HG02678 (cell line): Measurements from ENCODE around the gene EFNB2.
A peak's percentile ranks its signal among the peaks of the same experiment; 100 is the strongest.

Experiments
- ATAC-seq: cut with Tn5 transposase; IDR thresholded peaks from one replicate; pipeline ENCODE4 v1.9.1; 2021; ENCODE audit warnings: mild to moderate bottlenecking, moderate library complexity; ENCODE audit not compliant: unreplicated experiment

EFNB2 gene

DNA sequence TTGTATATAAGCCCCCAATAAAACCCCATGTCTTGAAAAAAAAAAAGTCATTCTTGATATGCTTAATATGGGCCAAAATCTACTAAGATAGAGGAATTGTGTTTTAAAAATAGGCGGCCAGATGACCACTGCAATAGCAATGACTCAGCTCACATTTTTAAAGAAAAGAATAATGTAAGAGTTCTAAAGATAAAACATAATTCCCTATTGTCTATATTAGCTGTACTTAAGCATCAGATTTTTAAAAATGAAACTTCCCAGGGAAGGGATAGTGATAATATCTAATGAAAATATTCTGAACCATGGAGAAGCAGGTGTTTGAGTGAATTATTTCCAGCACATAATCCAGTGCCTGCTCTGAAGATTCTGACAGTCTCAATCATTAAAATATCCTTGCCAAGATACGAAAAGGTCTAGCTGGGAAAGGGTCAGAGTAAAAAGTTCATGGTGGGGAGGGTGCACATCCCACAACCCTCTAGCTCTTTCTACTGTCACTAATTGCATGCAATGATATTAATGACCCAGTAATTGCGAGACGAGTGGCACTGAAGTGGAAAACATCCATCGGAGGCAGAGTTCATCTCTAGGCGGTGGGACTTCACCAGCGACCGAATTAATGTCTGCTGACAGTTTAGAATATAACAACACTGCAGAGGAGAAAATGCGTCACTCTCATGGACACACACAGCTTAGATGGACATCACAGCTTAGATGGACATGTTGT, 31.6 kb downstream of the EFNB2 start:
- ATAC-seq: no peak

DNA sequence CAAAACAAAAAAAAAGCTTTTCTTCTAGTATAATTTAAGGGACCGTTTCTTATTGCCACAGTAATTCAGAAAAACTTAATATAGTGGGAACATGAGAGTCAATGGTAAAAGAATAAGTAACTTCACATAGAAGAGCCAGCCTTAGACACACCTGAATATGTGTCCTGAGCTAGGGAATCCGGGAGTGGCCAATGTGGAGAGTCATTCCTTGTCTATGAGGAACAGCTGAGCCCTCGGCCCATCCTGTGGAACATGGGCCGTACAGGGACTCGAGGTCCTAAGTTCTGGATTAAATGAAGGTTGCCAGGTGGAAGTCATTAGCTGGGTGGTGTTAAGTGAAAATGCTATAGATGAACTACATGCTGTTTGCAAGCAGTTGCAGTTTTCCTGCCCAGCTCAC, 32.2 kb downstream of the EFNB2 start:
- ATAC-seq: no peak

DNA sequence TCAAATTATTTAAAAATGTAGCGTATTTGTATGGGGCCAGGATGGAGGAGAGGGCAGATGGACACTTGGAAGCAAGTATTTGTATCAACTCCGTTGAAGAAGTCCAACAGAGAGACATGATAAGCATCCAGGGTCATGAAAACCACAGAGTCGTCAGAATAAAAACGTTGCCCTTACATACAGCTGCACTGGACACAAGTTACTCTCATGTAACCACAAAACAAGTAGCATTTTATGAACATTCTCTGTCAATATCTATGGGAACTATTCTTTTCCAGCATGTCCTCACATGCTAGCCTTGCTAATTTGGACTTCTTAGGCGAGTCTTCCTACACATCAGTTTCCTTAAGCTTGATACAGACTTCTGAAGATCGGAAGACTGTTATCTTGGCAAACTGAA, 35.0 kb downstream of the EFNB2 start:
- ATAC-seq: no peak

DNA sequence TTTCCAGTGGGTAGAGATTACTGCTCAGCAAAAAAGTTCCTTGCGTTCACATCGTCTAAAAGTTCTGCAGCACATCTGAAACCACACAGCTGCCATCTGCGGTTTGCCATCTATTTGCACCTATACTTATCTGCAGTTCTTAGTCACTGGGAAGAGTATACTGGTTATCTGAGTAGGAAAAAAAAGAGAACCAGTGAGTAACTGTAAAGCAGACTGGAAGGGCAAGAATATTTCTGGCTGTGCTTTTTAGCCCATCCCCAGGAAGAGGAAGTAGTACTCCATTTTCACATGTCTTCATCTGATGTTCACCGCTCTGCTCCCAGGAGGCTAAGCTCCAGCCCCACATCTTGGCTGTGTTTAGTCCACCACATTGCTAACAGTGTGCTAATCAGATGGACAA, 35.6 kb downstream of the EFNB2 start:
- ATAC-seq: peak; percentile 79

DNA sequence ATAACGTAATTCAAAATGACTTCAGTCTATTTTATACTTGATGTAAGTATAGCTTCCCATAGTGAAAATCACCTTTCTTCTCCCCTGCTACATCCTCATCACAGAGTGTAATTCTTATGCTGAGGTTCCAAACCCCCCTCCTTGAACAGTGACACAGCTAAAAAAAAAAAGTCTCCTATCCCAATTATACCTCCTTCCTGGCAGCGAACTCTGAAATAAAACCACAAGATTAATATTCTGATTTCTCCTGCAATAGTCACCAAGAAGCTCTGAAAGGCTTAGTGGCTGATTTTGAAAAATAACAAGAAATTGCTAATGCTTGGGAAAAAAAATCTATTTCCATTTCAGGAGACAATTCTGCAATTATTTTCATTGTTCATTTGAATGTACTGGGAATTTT, 36.3 kb downstream of the EFNB2 start:
- ATAC-seq: no peak

DNA sequence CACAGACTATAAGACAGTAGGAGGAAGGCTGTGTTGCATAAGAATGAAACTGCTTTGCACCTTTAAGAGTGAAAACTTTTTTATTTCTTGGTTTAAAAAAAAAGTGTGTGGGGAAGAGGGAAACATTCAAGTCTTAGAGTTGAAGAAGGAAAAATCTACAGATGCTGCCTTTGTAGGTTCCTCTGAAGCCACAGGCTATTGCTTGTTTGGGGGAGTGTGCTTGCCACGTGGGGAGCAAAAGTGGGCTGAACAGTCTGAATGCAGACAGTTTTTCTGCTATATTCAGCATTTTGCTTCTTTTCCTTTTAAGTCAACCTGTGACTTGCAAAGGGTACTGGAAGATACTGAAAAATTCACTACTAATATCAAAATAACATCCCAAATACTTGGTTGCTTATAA, 36.9 kb downstream of the EFNB2 start:
- no peak for ATAC-seq

DNA sequence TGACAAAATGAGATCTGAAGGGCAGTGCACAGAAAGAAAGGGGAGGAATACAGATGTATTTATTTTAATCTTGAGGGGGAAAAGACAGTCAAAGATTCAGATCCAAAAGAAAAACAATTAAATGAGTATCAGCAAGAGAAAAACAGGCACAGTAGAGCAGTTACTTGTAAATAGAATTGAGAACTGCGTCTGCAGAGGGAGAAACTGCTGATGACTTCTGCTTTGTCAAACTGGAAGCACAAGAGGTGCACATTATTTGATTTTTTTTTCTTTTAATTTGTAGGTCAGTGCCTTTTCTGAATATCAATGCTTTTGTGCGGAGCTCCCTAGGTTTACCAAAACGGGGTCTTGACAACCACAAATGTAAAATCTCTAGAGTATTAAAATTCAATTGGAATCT, 37.3 kb downstream of the EFNB2 start:
- ATAC-seq: no peak

DNA sequence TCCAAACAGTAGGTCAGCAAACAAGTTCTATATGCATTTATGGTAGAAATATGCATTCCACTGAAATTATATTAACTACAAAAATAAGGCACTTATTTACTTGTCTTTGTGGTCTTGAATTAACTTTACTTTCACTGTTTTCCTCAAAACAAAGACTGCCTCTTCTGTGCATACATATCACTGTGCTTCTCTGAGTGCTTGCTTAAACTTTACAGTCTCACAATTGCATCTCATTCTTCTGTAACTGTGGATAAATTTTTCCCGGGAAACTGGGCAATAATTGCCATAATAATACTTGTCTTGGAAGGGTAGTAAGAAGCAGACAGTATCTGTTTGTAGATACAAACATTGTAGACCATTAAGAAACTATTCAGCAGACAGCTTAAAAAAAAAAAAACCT, 38.4 kb downstream of the EFNB2 start:
- no peak for ATAC-seq

DNA sequence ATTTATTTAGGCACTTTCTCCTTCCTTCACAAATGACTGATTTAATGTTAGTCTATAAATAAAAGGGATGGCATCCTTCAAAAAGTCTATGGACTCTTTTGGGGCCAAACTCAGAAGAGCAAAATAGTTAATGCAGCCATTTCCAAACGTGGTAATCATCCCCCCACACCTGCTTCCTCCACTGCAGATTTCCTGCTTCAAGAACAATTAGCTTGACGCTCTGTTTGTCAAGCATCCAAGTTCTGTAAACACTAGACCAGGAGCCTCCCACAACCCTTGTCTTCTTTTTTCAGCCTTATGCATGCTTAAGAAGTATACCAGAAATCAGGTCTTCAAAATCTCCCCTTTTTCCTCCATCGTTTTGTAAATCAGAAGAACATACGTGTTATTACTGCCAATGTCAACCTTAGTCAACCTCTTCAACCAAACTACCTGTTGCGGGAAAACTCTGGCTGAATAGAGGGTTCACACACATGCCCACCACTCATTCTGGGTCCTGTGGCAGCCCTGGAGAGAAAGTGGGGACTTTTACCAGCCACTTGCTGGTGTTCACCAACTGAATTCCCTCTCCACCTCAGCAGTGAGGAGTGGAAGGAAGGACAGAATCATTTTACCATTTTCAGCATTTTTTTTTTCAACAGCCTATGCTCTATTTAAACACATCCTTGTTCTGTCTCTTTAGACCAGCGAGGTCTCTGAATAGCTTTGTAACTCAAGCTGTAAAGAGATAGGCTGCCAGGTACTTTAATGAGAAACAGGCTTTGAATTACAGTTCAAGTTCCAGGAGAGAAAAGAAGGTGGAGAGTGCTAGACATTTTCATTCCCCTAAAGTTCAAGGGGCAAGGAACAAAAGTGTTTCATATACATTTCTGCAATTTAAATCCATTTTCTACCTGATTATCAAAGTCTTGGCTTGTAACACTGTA, 39.1 kb downstream of the EFNB2 start:
- ATAC-seq: no peak

DNA sequence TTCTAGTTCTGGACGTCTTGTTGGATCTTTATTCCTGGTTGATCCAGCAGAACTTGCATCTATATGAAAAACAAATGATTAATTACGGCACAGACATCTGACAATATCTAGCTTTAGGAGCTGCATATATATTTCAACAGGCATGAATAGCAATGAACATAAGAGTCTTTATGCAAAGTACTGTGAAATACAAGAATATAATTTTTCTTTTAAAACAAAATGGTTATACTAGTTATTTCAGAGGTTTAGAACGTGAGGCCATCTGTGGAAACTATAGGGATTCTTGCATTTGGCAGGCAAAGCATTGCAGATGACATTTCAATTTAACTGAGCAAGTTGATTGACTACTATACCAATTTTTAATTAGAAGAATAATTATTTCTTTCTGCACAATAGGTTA, 40.5 kb downstream of the EFNB2 start:
- no peak for ATAC-seq

DNA sequence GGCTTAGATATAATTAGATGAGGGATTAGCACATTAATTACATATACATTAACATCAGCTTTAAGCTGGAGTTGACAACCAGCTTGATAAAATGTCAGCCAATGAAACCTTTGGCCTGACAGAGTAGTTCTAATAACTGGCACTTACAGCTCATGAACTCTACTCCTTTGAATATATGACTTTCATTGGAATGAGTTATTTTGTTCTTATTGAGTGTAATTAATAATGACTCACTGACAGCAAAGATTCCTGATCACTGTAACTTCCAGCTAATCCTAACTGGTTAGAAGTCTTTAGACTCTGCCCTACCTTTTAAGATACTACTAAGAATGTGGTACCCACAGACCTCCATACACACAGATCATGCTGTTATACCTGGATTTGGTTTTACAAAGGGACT, 41.0 kb downstream of the EFNB2 start:
- ATAC-seq: no peak

DNA sequence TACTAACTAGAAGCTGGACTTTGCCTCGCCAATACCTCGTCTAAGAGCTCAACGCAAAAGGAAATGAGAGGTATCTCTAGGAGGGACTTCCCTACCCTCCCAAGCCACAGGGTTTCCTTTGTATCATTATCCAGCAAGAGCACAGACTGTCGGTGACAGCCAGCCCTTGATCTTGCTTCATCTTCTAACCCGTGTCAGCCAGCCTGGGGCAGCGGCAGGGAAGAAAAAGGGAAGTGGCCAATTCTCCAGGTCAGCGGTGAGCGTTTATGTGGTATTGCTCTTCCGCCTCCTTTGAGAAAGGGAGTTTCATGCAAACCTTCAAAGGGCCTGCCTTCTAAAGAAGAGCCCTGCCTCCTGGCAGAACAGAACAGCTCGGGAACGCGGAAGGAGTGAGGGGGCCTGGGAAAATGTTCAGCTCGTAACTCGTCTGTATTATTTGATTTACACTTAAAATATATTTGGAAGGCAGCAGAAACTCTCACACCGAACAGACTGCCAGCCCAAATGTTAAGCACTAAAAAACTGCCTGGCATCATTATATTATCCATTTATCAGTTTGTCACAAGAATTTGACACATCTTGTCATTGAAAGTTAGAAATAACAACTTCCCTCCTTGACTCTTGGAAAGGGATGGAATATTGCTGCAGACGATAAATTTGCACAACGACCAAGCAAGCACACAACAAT, 41.8 kb downstream of the EFNB2 start:
- ATAC-seq: peak; percentile 92

DNA sequence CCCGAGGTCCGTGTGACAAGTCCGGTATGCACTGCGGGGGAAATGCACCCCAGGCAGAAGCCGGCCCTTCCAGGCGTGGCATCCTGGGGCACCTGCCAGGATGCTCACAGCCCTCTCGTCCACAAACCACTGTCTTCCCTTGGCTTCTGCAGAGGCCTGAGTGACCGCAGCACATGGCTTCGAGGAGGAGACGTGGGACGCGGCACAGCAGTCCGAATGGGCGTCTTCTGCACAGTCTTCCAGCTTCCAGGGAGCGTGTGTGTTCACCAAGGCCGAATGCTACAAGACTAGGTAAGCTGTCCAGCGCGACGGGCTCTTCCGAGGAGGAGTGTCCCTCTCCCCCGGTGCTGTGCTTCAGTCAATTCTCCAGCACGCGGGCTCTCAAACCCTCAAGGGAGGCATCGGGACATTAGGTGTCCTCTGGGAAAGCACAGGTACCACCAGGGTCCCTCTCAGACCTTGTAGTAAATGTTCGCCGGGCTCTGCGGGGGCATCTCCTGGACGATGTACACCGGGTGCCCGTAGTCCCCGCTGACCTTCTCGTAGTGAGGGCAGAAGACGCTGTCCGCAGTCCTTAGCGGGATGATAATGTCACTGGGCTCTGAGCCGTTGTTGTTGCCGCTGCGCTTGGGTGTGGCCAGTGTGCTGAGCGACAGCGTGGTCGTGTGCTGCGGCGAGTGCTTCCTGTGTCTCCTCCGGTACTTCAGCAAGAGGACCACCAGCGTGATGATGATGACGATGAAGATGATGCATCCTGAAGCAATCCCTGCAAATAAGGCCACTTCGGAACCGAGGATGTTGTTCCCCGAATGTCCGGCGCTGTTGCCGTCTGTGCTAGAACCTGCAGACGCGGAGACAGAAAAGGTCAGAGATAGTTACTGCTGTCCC, 42.6 kb downstream of the EFNB2 start:
- ATAC-seq: no peak

DNA sequence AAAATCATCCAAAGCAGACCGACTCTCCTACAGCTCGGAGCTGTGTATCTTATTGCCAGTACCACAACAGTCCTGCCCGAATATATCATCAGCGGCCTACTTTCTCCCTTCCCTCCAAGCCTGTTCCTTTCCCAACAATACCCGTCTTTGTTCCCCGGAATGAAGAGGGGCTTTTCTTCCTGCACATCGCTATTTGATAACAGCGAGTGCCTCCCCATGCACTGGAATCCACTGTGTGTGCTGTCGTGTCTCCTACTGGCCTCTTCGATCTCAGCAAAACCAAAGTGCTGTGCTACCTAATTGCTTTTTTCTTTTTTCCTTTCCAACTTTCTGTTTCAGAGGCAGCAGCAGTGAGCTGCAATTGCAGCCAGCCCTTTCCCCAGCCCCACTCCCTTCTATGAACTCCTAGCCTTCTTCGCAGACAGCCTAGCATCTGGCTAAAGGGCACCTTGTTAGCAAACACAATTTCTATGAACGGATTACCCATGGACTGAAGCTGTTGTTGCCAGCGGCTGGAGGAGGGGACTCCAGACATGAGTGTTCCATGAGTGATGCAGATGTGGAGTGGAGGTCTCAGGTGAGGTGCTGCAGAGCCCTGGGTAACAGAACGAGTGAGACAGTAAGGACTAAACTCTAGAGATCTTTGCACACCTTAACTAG, 43.4 kb downstream of the EFNB2 start:
- no peak for ATAC-seq

DNA sequence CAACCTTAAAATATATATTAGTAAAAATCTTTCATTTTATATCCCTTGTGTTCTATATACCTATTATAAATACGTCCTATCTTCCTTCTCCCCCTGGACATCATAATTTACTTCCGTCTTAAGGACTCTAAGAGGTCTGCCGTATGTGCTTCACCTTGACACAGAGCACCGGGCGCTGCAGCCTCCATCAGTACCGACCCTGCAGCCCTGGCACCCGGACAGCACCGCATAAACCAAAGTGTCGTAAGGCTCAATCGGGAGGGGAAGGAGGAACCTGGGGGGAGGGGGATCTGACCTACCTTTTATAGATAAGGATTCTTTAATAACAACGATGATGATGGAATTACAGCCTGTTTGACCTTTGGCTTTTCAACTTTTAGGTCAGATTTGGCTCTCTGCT, 44.0 kb downstream of the EFNB2 start:
- ATAC-seq: no peak

DNA sequence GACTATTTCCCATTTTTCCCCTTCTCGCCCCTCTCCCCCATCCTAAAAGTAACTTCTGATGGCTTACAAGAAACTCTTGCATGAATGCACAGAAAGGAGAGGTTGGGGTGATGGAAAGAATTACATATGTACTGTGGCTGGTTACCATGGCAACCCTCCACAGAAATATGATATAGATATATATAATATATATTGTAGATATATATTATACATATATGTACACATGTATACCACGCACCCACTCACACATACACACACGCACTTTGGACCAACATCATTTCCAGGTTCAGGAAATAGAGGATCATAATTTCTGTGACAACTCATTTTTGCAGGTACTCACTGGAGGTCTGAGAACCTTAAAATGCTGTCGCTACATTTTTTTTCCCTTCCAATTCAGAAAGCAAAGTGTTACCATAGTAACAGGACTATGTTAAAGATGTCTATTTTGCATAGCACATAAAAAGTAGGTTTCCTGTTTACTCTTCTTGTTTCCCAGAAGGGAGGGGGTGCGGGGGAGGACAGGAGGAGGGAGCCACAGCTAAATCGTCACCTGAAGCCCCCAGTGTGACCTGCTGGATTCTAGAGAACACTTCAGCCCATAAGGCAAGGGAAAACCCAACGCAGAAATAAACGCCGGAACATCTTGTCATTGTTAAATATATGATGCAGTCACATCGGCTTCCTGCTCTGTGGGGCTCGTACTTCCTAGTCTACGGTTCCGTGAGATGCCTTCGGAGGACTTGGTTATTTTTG, 44.7 kb downstream of the EFNB2 start:
- no peak for ATAC-seq

DNA sequence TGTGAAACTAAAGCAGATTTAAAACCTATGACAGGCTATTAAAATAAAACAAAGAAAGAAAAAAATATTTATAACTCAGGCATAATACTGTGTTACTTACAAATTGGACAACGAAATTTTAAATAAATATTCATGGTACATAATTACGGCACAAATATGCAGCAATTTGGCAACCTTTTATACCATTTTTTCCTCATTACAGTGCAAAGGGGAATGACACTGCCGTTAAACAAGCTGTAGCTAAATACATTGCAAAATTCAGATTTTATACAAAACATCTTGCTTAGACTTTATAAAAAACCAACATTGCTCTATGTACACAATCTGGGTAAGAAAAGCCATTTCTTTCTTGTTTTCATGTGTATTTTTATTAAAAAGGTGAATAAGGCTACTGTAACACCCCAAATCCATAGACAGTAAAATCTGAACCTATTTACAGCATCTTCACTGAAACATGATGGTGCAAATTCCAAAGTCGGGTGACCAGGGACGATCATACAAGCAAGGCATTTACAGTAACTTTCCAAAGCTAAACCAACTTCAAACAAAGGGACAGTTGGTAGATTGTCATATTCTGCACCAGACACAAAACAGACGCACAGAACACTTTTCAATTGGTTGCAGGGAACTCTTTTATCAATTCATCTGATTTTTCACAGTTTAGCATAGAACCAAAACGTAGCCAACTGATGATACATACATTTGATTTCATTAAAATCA, 45.5 kb downstream of the EFNB2 start:
- ATAC-seq: no peak

DNA sequence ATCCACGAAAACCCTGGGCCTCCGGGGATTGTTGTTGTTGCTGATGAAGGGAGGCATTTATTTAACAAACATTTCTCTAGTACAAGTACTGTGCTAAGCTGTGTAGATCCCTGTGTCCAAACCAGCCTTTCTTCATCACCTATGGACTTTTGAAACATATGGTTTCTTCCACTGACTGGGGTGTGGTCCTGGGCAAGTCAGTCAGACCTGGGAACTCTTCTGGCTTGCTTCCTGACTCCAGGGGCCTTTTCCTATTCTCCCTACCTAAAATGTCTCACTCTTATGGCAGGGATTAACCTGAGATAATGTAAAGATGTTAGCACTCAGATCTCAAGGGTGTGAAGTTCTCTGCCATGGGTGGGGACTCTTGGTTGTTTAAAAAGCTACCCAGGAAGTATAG, 46.8 kb downstream of the EFNB2 start:
- no peak for ATAC-seq

DNA sequence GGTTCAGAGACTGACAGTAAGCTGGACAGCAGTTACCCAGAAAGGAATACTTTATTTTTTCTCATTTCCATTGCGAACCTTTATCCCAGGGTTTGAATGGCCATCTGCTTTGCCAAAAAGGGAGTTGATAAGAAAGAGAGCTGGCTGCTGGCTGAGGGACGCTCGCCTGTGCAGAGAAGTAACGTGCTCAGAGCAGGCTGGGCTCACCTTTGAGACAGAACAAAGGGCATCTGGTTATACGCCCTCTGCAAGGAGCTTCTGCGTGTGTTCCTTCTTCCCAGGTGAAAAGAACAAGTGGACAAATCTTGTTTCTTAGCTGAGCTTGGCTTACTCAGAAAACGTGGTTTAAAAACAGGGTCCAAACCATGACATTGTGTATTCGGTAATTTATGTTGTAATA, 47.4 kb downstream of the EFNB2 start:
- ATAC-seq: no peak
